HG03060 (cell line): ENCODE measurements around the gene C12orf42.
A peak's percentile ranks its signal among the peaks of the same experiment; 100 is the strongest.

Experiments
- ATAC-seq: cut with Tn5 transposase; IDR thresholded peaks from one replicate; pipeline ENCODE4 v1.9.1; 2021; ENCODE audit warnings: low read depth, moderate number of reproducible peaks; ENCODE audit not compliant: unreplicated experiment

C12orf42 gene

GRCh38 chr12:103350116-103350515 lies 145.7 kb downstream of the C12orf42 start:
- no peak for ATAC-seq

- ATAC-seq = no peak
These were observed 146.8 kb downstream of the C12orf42 start for GRCh38 chr12:103348935-103349334.

DNA sequence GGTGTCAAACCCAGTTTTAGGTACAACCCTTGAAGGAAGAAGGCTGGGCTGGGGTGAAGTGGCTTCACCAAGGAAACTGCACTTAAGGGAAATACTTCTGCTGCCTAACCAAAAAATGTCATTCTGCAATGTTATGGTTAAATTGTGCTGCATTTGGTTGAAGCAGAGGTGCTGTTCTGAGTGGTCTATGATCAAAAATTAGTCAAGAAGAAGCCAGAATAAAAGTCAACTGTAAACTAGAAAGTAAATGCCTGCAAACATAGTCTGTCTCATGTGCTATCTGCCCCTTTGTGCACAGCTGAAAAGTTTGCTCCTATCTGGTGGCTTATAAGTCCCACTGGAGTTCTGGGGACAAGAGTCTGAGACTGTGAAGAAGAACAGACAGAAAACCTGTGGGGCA lies 158.8 kb downstream of the C12orf42 start:
- ATAC-seq = no peak

GRCh38 chr12:103334466-103334865 lies 161.3 kb downstream of the C12orf42 start:
- ATAC-seq = no peak

- ATAC-seq = no peak
These were observed 162.1 kb downstream of the C12orf42 start for GRCh38 chr12:103333676-103334075.

DNA sequence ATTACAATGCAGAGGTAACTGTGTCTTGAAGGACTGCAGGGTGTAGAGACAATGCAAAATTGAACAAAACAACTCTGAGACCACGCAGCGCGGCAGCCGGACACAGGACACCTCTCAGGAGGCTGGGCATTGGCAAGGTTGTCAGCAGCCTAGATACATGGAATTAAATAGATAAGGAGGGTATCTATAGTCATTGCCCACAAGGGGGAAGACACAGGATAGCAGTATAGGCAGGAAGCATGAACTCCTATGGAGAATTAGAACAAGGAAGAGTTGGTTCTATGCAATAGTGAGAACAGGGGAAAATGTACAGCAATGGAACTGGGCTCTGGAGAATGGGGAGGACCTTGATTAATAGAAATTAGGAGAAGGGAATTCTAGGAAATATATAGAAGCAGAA lies 164.1 kb downstream of the C12orf42 start:
- ATAC-seq = no peak

DNA sequence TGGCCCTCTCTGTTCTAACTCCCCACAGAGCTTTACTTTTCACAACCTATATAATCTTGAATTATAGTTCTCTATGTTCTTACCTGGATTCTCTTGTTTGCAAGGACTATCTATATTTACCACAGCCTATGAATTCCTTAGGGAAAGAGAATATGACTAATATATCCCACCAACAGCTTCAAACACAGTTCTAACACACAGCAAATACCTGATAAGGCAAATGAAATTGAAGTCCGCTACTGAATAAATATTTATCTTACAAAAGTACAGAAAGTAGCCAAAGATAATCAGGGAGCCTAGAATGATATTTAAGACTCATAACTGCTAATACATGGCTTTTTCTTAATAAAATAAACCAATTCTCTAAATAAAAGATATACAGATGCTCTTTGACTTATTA lies 165.1 kb downstream of the C12orf42 start:
- no peak for ATAC-seq

- no peak for ATAC-seq
These were observed 168.1 kb downstream of the C12orf42 start for GRCh38 chr12:103327676-103328075.

DNA sequence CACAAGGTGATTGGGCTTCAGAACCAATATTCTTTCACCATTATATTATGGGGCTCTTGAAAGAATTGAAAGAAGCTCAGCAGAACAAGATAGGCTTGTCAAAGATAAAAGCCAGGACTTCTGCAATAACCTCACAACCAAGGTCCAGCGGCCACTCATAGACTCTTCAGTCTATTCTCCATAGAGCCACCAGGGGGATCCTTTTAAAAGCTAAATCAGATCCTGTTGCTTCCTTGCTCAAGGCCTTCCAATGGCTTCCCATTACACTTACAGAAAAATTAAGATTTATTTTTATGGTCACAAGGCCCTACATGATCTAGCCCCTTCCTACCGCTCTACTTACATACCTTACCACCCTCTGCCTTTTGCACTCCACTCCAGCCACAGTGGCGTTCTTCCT lies 169.6 kb downstream of the C12orf42 start:
- no peak for ATAC-seq

DNA sequence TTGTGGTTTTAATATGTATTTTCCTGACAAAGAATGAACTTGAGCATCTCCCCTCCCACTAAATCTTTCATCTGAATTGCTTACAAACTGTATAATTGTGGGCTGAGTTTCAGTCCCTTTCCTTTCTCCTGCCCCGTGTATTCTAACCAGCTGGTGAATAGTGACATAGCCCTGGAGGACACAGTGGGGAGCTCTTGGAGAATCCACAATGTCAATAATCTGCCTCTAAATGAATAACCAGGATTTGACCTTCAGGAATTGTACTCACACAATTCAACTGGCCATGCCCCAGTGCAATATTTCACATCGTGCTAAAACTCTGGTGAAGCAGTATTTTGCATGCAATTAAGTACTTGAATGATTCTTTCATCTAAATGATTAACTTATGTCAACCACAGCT lies 177.2 kb downstream of the C12orf42 start:
- ATAC-seq = no peak

DNA sequence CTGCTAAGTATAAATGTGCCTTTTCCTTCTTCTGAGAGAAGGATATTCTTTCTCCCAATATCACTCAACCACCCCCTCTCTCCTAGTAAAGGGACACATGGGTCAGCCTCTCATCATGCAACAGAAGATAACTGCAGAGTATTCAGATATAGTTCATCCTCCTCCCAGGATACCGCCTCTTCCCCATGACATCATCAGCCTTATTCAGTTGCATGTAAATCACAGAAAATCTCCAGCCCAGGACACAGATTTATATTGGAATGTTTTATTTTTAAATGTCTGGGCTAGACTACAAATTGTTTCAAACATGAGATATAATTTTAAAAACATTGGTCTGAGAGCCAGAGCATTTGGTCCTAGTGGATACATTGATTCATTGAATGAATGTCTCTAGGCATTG lies 178.5 kb downstream of the C12orf42 start:
- ATAC-seq = no peak

GRCh38 chr12:103314786-103315185 lies 181.0 kb downstream of the C12orf42 start:
- no peak for ATAC-seq

DNA sequence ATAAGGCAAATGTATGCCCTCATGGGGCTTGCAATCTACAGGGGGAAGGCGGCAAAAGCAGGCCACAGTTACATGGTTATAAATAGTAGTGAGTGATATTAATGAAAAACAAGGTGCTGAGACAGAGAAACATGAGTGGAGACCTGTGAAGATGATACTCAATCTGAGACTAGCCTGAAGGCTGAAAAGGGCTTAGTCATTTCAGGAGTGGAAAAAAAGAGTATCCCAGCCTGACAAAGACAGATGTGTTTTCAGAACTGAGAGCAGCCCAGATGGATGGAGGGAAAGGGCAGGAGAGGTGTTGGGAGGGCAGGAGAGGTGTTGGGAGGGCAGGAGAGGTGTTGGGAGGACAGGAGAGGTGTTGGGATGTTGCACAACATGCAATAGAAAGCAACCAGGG lies 181.9 kb downstream of the C12orf42 start:
- no peak for ATAC-seq

DNA sequence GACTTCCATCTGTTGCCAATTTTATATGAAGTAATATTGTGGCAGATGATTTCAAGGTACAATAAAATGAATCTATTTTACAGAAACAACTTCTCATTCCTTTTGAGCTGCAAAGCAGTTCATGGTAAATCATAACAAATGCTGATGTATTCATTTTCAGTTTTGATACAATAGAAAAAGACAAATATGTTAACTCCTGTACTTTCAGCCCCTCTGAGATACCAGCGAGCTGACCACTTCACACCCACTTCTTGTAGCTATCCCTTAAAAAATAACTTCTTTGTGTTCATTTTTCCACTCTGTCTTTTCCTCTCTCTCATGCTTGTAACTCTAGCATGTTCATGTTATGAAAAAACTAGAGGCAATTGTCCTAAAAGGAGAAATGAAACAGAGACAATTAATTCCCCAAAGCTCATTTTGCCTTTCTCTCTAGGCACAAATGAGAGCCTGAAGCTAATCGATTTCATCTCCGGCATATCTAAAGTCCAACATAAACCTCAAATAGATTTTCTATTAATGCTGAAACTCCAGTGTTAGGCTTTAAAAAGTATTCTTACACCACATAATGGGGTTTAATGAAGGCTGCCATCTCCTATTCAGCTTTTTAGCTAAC lies 182.9 kb downstream of the C12orf42 start:
- ATAC-seq = no peak

DNA sequence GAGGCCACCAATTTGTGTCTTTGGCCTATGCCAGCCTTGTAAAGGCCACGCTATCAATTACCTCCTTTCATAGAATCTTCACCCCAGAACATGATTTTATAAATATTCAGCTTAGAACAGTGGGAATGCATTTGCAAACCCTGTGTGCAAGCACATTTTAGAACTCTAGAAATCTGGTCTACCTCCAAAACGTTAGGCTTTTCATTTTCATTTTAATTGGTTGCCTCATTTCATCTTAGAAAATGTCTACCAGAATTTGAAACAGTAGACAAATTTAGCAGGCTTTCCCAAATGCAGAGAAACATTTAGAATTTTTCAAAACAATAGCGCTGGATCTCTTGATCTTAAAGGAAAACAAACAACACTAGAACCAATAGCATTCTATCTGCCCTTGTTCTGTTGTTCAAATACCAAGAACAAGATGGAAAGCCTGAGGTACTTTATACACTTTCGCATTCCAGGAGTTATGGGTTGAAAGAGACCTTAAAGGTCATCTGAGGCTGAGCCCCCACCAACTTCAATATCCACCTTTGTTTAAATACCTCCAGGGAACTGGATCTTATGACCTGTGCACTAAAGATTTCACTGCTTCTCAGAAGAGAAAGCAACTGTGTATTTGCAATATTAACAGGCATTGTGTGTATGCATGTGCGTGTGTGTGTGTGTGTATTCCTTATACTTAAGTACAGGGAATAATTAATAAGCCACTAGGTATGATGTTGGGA lies 185.1 kb downstream of the C12orf42 start:
- ATAC-seq = no peak

GRCh38 chr12:103308396-103308795 lies 187.4 kb downstream of the C12orf42 start:
- no peak for ATAC-seq

DNA sequence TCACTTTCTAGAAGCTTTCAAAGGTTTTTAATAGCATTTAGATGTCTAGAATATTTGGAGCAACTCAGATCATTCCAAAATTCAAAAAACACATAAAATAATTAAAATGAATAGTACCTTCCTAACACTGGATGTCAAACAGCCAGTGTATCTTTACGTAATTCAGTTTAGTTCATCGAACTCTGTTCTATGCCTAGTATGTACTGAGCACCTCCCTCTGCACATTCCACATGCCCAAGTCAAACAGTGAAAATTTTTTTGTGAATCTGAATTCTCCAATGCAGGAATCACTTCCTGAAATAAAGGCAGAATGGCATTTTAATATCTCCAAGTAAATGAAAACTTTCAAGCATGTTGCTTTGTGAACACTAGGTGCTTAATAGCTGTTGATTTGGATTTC lies 192.3 kb downstream of the C12orf42 start:
- ATAC-seq = no peak

- ATAC-seq = no peak
These were observed 193.9 kb downstream of the C12orf42 start for GRCh38 chr12:103301642-103302591.

- ATAC-seq = no peak
These were observed 207.8 kb downstream of the C12orf42 start for GRCh38 chr12:103288016-103288415.

DNA sequence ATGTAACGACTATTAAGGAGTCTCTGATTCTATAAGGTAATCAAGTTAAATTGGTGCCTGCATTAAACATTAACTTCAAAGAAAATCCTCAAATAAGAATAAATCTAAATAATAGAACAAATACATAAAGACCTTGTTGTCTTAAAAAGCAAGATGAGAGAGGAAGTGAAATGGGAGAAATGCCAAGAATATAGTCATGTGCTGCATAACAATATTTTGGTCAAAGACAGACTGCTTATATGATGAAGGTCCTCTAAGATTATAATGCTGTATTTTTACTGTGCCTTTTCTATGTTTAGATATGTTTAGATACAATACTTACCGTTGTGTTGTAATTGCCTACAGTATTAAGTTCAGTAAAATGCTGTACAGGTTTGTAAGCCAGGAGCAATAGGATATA lies 213.6 kb downstream of the C12orf42 start:
- ATAC-seq = no peak

- ATAC-seq = peak; percentile 85
These were observed 216.3 kb downstream of the C12orf42 start for GRCh38 chr12:103279444-103279843.
